Occipital lobe (tissue), 2 donors: Measurements from ENCODE around the gene TBX1. TPM values are rescaled to one million over a fixed set of nuclear protein-coding genes. Genes with fewer than 3 reads are reported as not detected.

Source experiments
- DNase-seq: peaks from one replicate; lab custom pipeline; 2025; lab: John Stamatoyannopoulos, UW
- total RNA-seq: library from RNA; depleted of rRNA; stranded (reverse); fragments of >200 nt; gene quantifications from one replicate; pipeline ENCODE4 v1.2.3, GENCODE V29; 2014

The TBX1 gene
- total RNA-seq, 1 donor from 2014 or later: 0.62 TPM

DNA sequence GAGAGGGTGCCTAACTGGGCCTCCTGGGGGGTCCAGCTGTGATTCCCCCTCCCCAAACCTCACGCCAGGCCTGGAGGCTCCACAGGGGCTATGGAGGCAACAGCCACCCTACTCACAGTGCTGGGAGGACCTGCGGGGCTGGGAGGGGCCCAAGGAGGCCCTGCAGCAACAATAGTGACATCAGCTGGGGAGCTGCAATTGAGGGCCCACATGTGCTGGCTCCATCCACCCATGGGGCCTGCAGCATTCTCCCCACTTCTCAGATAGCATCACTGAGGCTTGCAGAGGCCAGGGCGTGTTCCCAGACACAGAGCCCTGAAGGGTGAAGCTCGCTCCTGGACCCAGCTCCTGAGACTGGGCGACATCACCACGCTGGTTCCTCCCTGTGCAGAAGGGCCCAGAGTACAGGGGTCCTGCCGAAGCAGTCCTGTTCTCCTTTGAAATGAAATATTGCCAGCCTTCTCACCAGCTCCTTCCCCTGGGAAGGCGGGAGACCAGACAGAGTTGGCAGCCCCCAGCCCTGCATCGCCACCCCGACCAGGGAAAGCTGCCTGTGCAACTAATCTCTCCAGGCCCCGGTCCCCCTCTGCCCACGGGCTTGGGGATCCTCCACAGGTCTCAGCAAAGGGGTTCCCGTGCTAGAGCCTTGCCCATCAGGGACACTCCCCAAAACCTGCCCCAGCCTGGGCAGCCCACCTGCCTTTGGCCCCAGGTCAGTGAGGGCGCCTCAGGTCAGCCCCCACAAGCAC, 8.9 kb upstream of the TBX1 start:
- no peak for DNase-seq

DNA sequence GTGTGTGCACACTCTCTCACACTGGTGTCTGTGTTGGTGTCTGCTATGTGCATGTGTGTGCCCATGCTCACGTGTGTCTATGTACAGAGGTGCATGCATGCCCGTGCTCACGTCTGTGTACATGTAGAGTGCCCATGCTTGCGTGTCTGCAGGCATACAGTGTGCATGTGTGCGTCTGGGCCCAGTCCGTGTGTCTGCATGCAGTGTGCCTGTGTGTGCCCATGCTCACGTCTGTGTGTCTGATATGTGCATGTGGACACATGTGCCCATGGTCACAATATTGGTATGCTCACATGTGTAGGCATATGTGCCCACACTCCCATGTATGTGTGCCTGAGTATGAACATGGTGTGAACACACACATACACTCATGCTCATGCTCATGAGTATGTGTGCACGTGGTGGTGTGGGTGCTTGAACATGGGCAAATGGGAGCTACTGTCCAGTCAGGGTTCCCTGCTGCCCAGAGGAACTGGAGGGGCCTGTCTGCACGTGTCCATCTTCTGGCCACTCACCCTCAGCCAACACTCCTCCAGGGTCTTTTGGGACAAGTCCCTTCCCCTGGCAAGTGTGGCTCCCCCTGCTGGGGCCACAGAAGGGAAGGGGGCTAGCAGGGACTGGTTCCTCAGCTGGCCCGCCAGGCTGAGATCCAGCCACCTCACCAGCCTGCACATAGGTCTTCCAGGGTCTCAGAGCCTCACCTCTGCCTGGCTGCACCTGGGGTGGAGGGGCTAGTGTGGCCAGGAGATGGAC, 7.3 kb upstream of the TBX1 start:
- DNase-seq: no peak

DNA sequence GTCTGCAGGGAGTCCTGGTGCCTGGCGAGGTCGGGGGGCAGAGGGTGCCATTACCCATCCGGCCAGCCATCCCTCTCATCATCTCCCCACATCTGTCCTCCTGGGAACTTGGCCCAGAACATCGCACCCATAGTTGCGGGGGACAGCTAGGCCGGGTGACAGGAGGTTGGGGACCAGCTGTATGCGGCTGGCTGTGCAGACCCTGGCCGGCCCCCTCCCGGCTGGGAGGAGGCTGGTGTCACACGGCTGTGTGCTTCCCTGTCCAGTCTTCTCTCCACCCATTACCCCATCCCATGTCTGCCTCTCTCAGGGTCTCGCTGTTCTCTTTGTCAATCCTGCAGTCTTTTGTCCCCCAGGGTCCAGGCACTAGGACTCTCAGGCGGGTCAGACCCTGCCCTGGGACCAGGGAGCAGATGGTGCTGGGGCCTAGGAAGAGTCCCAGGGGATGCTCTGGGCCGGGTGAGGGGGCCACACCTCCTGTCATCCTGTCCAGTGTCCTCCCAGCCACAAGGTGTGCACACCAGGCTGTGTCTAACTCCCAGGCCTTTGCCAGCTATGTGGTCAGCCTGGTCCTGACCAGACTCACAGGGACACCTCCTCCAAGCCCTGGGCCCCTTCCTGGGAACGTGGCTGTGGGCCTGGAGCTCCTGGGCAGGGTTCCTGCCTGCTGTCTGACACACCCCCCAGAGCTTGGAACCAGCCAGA, 6.4 kb upstream of the TBX1 start:
- DNase-seq: no peak

DNA sequence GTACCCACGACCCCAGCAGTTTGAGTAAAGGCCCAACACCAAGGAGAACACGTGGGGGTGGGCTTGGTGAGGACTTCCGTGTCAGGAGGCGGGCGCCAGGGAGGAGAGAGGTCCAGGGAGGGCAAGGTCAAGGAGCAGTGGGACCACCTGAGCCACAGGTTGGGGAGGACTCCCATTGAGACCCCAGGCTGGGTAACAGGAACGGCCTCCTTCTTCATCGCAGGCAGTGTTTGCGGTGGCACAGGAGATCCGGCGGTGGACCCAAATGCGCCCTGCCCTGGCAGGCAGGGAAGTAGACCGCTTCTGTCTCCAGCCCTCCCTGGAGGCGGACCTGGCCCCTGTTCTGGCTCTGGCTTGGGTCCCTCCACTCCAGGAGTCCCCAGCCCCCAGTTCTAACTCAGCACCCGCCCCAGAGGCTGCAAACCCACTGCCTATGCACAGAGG, 5.9 kb upstream of the TBX1 start:
- no peak for DNase-seq

DNA sequence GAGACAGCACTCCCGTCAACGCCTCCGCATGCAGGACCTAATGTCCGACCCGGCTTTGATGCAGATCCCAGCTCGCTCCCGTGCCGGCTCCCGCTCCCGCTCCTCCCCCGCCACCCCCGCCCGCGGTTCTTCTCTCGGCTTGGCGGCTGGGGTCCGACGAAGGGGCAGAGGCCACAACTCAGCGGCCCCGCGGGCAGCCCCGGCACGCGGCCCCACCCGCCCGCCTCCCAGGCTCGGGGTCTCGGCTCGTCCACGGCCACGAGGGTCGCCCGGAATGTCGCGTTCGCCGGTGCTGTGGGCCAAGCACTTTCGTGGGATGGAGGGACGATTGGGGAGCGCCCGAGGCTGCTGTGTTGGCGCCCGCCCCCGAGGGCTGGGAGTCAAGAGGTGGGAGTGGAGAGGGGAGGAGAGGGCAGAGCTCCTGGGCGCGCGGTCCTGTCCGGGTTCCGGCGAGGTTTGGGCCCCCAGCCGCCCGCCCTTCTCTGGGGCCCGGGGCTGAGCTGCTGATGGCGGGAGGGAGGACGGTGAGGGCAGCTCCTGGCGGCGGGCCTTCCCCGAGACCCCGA, 5.3 kb upstream of the TBX1 start:
- no peak for DNase-seq

DNA sequence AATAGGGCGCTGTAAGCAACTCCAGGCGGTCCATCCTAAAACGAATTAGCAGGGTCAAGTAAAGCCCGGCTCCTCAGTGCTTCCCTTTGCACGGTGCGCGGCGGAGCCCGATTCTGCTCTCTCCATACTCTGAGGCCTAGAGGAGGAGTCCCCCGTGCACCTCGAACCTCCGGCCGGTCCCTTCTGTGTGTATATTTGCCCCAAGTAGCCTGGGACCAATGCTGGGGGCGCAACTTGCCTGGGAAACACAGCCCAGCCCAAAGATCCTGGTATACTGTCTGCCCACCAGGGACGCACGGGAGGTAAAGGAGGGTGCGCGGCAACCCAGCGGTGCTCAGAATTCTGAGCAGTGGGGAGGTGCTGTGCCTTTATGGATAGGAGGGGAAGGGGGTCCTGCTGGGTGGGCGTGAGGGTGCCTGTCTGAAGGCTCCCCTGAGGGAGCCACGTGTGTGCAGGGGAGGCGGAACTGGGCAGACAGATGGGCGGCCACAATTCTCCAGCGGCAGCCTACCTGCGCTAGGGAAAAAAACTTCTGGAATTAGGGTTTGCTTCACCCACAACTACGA, 4.8 kb upstream of the TBX1 start:
- DNase-seq: no peak

DNA sequence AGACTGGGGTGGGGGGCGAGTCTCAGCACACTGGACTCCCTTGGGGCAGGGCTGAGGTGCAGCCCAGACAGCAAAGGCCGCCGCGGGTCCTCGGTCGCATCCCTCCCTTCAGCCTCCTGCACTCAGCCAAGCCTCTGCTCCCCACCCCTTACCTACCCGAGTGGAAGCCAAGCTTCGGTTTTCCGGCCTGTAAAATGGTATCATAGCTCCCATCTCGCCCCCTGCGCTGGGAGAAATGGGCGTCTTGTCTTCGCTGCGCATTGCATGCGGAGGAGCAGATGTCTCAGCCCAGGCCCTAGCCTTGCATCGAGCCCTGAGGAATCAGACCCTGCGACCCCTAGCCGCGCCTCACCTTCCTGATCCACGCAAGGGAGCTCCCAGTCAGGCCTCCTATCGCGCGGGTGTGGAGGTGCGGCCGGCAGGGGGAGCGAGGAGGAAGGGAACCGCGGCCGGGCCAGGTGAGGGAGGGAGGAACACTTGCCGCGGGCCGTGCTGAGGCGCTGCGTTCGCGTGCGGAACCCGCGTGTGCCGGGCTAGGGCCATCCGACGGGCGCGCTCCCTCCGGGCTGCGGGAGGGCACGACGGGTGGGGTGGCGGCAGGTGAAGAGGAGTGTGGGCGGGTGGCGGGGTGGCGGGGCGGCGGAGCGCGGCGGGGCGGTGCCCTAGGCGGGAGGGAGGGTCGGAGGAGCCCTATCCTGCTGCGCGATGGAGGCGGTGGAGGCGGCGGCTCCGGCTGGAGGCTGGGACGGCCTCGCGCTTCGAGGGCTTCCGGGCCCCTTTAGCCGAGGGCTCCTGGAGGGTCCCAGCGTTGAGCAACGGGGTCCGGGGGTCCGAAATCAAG, 4.1 kb upstream of the TBX1 start:
- no peak for DNase-seq

DNA sequence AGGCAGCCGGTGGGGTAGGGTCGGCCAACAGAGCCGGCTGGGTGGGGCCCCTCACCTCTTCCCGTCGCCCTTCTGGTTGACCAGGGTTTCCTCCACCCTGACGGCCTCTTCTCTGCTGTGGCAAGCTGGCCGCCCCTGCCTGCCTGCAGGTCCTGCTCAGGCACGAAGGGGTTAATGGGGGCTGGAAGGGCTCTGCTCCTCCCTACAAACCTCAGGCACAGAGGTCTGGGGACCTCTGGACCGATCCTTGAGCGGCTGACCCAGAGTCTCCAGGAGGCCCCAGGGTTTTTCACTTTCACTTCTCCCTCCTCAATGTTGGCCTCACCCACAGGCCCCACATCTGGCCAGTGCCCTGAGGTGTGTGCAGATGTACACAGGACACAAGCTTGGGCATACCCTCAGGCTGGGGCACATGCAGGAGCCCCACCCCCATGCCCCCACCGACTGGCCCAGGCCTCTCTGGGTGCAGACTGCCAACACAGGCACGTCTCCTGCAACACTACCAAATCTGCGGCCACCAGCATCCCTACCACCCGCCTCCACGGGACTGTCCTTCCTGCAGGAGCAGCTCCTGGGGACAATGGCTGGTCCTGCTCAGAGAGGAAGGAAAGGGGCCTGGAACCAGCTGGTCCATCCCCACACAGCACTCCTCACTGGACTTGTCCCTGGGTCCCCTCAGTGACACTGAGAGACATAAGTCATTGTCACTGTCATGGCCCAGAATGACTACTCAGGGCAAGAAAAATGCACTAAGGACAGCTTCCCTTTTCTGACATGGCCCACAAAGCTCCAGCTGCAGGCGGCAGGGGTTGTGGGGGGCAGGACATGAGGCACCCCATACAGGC, 3.2 kb upstream of the TBX1 start:
- no peak for DNase-seq

DNA sequence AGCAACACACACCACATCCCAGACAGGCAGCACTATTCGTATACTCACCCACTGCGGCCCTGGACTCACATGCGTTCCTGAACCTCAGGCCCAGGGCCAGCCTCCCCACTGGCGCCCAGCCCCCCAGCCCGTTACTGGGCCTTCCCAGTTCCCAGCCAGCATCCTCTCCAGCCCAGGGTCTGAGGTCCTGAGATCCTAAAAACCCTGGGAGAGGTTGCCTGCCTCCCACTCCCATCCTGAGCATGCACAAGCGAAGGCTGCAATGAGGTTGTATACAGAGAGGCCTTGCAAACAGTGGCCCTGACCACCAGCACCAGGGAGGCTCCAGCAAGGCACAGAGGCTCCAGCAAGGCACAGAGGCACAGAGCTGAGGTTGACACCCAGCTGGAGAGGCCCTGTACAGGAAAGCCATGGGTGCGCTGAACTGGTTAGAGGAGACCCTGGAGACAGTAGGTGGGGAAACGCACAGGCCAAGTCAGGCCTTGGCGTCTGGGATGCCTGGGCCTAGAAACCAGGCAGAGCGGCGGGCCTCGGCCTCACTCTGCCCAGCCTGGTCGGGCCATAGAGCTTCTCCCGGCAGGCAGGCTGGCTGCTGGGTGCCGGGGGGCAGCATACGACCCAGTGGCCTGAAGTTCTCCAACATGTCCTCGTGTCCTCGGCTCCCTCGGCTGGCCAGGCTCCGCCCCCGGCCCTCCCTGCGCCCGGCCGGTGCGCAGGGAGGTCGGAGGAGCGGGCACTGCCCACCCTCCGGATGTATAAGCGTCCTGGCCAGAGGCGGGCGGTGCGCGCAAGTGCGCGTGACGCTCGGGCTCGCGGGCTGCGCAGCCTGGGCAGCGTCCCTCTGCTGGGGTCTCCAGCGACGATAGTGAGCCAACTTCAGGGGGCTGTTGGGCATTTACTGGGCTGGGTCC, 2.3 kb upstream of the TBX1 start:
- DNase-seq: no peak

DNA sequence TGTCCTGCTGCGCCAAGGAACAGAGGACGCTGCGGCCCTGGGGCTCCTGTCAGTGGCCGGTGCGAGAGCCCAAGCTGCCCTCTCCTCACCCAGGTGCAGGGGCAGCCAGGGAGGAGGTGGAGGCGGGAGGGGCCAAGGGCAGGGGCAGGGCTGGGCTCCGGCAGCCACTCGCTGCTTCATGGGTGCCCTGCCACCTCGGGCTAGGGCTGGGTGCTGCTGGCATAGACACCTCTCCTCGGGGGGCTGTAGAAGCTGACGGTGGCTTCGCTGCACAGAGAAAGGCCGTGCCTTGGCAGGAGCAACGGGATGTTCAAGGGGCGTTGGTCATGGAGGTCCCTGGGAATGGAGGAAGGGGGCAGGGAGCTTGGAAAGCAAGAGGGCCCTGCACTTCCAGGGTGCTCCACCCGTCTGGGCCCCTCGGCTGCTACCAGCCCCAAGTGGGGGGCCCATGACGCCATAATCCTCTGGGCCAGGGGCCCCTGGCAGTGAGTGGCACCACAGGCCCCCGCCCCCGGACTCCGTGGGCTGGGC, 1.6 kb upstream of the TBX1 start:
- no peak for DNase-seq

DNA sequence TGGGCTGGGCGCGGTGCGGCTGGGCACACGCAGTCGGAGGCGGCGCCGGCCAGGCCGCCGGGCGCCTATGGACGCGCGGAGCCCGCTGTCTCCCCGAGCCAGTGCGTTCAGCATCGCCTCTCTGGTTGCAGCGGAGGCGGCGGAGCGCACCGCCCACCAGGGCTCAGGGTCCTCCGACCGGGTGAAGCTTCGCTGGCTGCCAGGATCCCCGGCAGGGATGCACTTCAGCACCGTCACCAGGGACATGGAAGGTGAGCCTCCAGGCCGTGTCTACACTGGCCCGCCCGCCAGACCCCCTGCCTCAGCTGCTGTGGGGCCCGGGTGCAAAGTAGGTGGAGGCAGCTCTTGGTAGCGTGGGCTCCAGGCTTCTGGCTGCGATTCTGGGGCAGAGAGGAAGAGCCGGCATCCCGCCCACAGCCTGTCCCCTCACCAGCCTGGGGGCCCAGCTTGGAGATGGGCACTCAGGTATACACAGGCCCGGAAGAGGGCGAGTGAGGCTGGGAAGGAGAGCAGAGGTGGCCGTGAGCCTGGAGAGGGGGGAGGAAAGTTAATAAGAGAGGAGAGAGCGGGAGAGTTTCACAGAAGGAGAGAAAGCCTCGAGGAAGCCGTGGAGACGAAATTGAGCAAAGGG, 1.0 kb upstream of the TBX1 start:
- no peak for DNase-seq

DNA sequence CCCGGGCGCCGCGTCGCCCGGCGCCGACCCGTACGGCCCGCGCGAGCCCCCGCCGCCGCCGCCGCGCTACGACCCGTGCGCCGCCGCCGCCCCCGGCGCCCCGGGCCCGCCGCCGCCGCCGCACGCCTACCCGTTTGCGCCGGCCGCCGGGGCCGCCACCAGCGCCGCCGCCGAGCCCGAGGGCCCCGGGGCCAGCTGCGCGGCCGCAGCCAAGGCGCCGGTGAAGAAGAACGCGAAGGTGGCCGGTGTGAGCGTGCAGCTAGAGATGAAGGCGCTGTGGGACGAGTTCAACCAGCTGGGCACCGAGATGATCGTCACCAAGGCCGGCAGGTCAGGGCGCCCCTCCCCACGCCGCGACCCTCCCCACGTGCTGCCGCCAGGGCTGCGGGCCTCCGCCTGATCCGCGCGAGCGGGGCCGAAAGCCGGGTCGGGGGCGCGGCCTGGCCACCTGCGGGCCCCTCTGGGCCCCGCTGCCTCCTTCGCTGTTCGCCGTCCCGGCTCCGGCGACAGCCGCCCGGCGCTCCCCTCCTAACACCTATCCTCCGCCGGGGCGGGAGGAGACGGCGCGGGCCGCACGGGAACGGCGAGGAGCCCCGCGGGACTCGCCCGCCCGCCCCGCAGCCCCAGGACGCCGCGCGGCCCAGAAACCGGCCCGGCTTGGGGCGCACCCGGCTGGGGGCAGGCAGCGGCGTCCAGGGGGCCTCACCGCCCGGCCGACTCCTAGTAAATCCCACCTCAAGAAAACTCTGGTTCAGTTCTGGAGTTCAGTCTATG, 560 bp downstream of the TBX1 start:
- no peak for DNase-seq

DNA sequence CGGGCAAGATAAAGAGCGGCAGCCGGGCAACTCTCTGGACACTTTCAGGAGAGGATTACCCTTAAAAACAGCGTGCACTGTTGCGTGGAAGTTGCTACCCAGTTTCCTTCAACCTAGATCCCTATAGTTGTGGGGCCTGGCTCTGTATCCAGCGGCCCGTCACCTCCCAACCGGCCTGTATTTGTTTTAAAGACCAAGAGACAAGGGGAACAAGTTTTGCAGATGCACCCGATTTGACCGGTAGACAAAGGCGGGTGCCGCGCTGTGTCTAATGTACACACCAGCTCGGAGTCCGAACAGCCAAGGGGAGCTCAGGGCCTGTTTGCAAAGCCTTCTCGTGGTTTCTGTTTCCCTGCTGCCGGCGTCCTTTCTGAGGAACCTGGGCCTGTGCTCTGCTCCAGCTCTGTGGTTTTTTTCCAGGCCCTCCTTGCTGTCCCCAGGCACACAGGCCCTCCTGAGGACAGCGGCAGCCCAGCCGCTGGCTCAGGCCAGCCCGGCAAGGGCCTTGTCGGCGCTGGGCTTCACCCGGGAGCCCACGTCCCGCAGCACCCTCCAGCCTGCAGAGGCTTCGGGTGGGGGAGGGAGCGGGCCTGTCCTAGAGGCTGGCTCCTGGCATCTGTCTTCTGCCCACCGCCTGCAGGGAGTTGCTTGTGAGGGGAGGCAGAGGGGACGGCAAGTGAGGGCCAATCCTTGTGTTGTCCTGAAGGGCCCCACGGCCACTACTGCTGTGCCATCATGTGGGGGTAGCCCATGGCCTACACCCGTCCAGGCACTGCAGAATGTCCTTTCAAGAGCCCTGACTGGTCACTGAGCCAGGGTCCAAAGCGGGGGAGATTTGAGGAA, 1.4 kb downstream of the TBX1 start:
- no peak for DNase-seq

DNA sequence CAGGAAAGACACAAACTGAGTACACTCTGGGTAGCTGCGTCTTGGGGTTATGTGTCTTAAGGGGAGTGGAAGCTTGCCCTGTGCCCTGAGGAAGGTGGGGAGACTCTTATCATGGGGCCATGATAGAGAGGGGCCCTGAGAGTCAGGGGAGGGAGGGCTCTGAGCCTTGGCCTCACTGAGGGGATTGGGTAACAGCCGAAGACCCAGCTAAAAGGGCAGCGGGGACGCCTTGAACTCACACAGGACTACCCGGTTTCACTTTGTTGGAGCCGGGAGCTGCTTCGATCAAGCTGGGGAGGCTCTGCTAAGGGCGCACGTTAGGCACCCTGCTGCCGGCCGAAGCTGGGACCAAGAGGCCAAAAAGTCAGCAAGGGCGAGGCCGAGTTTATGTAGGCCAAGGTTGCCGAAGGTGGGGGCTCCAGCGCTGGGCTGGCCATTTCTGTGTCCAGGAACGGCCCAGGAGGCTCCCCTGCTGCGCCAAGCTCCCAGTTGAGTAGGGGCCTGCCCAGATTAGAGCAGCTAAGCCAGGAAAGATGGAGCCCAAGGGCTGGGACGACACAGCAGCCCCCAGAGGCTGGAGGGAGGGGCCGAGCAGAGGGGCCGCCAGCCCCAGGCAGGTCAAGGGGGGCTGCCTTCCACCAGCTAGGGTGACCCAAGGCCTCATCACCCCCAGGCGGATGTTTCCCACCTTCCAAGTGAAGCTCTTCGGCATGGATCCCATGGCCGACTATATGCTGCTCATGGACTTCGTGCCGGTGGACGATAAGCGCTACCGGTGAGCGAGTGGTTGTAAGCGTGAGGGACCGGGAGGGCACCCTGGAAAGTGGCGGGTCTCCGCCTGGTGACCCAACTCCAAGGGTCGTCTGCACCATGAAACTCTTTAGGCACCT, 2.2 kb downstream of the TBX1 start:
- no peak for DNase-seq
